HG03571 (cell line): ENCODE results near the gene RPL27.

Source experiments
- ATAC-seq: cut with Tn5 transposase; IDR thresholded peaks from one replicate; pipeline ENCODE4 v1.9.1; 2021; ENCODE audit not compliant: unreplicated experiment

The RPL27 gene

GRCh38 chr17:43051969-43052368, 53.8 kb downstream of the RPL27 start:
- no peak for ATAC-seq
